ENCODE data around the gene CGB1. TPM values are rescaled to one million over a fixed set of nuclear protein-coding genes. Genes with fewer than 3 reads are reported as not detected.
"Not testable (repeated sequence)": the region's sequence is repeated elsewhere in the genome, so short reads cannot be mapped to it uniquely, and the experiment has no call there.

CGB1 gene
- total RNA-seq, 3 donors from 2014 or later = not detected

DNA sequence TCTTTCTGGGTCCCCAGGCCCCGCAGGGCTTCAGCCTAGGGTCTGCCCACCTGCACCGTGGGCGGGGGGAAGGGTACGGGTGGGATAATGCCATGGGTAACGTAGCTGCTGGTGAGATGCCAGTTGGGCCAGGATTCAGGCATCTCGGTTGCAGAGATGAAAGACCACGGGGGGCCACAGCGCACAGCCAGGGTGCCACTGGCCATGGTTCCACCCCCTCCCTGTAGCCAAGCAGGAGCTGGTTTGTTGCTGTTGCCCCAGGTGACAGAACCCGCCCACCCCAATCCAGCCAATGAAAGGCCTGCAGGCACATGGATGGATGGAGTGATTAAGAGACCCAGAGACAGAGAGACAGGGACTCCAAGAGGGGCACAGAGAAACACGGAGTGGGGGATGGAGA lies 21.9 kb upstream of the CGB1 start:
- H3K4me3 ChIP-seq = peak overlapping the region in 1 of 3 donors; percentile 57
- peaks cover 0 to 7% of the 10 kb centered on the region in 2 donors for H3K27me3 ChIP-seq
- TF ChIP-seq POLR2A (IDR thresholded peaks at IDR 0.05) = no peak
- TF ChIP-seq, protein P1, sequence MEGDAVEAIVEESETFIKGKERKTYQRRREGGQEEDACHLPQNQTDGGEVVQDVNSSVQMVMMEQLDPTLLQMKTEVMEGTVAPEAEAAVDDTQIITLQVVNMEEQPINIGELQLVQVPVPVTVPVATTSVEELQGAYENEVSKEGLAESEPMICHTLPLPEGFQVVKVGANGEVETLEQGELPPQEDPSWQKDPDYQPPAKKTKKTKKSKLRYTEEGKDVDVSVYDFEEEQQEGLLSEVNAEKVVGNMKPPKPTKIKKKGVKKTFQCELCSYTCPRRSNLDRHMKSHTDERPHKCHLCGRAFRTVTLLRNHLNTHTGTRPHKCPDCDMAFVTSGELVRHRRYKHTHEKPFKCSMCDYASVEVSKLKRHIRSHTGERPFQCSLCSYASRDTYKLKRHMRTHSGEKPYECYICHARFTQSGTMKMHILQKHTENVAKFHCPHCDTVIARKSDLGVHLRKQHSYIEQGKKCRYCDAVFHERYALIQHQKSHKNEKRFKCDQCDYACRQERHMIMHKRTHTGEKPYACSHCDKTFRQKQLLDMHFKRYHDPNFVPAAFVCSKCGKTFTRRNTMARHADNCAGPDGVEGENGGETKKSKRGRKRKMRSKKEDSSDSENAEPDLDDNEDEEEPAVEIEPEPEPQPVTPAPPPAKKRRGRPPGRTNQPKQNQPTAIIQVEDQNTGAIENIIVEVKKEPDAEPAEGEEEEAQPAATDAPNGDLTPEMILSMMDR (IDR thresholded peaks at IDR 0.05) = no peak
- TF ChIP-seq POLR2AphosphoS5 (IDR thresholded peaks at IDR 0.05) = no peak
- intact Hi-C loops (cut with DNase I; ENCODE audit: low total_unique reads) = no loop called here
- no peaks in the 10 kb centered on the region for H3K4me1 ChIP-seq
- H3K36me3 ChIP-seq = no peaks in the 10 kb centered on the region
- no peaks in the 10 kb centered on the region for H3K9me3 ChIP-seq
- peak in 1 of 2 donors; percentile 63 for DNase-seq (ENCODE audit: low spot score in 2 of 2)
- no peak overlapping the region for H3K27ac ChIP-seq

DNA sequence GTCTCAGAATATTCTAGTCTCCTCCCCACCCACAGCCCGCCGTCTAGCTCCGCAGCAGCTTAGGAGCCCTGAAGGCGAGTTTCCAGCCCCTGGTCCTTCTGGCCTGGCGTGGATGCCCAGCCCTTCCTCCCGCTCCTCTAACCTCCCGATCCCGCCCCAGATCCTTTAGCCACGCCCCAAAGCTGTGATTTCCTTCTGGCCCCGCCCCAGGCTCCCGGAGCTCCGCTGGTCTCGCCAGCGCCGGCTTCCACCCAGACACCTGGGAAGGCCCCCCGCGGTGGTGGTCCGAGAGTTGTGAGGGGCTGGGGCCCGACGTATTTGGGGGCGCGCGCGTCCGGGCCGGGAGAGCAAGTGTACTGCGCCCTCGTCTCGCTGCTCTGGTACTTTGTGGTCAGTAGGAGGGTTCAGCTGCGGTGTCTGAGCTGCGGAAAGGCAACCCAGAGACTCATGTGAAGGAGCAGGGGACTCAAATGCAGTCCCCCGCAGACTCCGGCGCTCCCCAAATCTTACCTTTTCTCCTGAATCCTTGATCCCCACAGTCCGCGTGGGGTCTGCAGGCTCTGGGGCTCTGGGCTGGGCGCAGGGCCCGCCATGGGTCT lies 21.0 kb upstream of the CGB1 start, which contains the start of gene CGB7:
CGB7 (minus strand) TSS at position 114 of the 599 bp plus-strand sequence. CDS start 2,374 bp downstream, outside the sequence.
- peak within 1 kb of the TSS; percentile 44 to 83 (median 57) for H3K4me3 ChIP-seq
- TF ChIP-seq, protein P1 (IDR thresholded peaks at IDR 0.05) = no peak
- no peak for TF ChIP-seq POLR2AphosphoS5 (IDR thresholded peaks at IDR 0.05)
- TF ChIP-seq POLR2A (IDR thresholded peaks at IDR 0.05) = no peak
- H3K9me3 ChIP-seq = no peaks in the 10 kb centered on the region
- no peaks in the 10 kb centered on the region for H3K36me3 ChIP-seq
- intact Hi-C loops (cut with DNase I; ENCODE audit: low total_unique reads) = no loop called here
- no peak within 1 kb of the TSS for H3K27ac ChIP-seq
- no peaks in the 10 kb centered on the region for H3K4me1 ChIP-seq
- DNase-seq (ENCODE audit: low spot score in 2 of 2) = peak in 1 of 2 donors; percentile 56
- H3K27me3 ChIP-seq = peaks cover 0 to 7% of the 10 kb centered on the region in 2 donors

DNA sequence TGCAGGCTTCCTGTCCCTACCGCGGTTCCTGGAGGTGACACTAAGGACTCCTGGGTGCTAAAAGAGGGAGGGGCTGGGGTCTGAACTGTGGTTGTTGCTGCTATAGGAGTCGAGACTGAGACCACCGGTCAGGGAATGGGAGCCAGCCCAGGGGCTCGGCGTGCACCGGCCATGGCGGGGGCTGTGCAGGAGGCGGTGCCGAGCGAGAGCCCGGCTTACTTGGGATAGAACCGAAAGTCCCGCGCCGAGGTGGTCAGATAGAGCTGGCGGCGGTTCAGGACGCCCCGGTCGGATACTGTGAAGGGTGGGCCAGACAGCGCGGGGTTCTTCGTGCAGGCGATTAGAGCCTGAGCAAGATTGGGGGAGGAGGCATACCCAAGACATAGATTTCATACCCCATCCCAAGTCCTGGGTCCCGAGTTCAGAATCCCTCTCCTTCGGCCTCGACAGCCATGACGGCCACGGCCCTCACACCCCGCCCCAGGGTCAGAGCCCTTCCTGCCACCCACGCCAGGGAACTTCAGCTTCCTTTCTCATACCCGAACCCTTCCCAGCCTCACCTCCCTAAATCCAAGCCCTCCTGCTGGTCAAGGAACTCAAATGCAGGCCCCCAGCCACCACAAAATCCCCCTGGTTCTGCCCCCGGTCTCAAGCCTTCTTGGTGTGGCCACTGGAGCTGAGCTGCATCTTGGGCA lies 20.4 kb upstream of the CGB1 start:
- H3K4me1 ChIP-seq; H3K27me3 ChIP-seq; H3K27ac ChIP-seq; intact Hi-C loops (cut with DNase I; ENCODE audit: low total_unique reads); H3K36me3 ChIP-seq; DNase-seq (ENCODE audit: low spot score in 2 of 2); H3K9me3 ChIP-seq: not testable (repeated sequence)
- H3K4me3 ChIP-seq = peak overlapping the region; percentile 44 to 83 (median 57)

DNA sequence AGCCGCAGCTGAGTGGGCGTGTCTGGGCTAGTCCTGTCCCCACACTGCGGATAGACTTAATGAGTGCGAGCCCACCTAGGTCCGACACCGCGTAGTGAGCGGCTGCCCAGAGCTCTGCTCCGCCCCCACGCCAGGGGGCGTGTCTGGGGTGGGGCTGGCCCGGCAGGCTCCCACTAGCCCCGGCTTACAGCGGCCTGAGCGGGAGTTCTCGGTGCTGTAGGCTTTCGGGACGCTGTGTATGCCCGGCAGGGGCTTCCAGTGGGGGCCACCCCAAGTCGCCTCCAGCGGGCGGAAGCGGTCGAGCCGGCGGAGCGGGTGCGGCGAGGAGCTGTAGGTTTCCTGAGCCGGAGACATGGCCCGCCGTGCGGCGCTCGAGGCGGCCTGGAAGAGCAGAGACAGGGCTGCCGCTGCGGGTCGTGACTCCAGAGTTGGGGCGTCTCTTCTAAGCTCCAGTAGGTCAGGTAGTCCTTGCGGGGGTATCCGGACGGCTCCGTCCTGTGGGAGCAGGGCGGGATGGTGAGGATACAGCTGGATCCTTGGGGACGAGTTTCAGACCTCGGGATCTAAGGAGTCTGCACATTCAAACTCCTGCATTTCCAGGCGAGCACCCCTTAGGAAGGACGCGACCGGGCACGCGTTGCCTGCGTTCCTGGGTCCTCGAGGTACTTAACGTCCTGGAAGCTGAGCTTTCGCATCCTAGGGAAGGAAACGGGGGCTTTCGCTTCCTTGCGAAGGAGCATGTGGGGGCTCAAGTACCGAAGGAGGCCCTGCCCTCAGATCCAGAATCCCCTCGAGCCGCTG lies 19.6 kb upstream of the CGB1 start:
- Histone ChIP-seq H3K4me1 (no peaks in the 10 kb centered on the region), H3K36me3 (no peaks in the 10 kb centered on the region), H3K9me3 (no peaks in the 10 kb centered on the region), H3K27me3 (peaks cover 0 to 7% of the 10 kb centered on the region in 2 donors), H3K27ac (no peak overlapping the region), H3K4me3 (peak overlapping the region; percentile 44 to 83 (median 57))
- peak in 1 of 2 donors; percentile 33 for DNase-seq (ENCODE audit: low spot score in 2 of 2)
- TF ChIP-seq, protein P1 (IDR thresholded peaks at IDR 0.05) = no peak
- TF ChIP-seq POLR2A (IDR thresholded peaks at IDR 0.05) (no peak), POLR2AphosphoS5 (IDR thresholded peaks at IDR 0.05) (no peak)
- intact Hi-C loops (cut with DNase I; ENCODE audit: low total_unique reads) = no loop called here

DNA sequence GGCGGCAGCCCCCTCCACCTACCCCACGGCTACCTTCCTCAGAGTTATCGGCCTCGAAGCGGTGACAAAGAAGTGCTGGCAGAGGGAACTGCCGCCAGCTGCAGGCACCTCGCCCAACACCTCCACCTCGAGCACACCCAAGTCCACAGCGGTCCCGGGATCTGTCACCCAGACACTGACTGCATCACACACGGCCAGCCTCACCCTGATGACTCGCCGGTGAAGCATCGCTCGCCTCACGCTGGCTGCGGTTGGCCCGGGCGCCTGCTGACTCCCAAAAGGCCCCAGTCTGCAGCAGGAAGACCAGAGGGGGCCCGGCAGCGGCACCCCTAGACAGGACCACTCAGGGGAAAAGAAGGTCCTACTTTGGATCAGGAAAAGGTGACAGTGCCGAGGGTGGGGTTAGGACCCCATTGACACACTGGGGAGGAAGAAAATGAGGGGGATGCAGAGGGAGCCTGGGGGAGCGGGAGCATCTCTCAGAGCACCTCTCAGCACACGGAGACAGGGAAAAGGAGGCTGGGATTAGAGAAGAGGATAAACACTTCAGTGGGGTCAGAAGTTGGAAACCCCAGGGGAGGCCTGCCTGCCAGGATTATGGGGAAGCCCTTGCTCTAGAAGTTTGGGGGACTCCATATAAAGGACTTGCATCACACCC lies 13.8 kb upstream of the CGB1 start:
- intact Hi-C loops (cut with DNase I; ENCODE audit: low total_unique reads); H3K27ac ChIP-seq; H3K36me3 ChIP-seq; H3K4me1 ChIP-seq; DNase-seq (ENCODE audit: low spot score in 2 of 2); H3K9me3 ChIP-seq; H3K27me3 ChIP-seq; H3K4me3 ChIP-seq: not testable (repeated sequence)

DNA sequence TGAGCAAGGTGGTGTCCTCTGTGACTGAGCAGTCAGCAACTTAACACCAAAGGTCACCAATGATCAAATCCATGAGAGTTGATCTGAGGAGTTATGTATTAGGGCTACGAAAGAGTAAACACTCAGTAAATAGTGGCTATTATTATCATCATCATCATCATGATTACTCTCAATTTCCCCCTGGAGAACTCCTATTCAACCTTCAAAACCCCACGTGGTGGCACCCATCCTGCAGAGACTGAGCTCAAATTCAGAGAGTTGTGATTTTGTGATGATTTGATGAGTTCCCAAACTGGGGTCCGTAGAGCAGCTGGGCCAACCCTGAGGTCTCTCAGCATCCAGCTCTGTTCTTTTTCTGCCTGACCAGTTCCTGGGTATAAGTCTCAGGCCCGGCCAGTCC lies 13.1 kb upstream of the CGB1 start:
- intact Hi-C loops (cut with DNase I; ENCODE audit: low total_unique reads); DNase-seq (ENCODE audit: low spot score in 2 of 2); H3K4me1 ChIP-seq; H3K4me3 ChIP-seq; H3K27me3 ChIP-seq; H3K36me3 ChIP-seq; H3K27ac ChIP-seq; H3K9me3 ChIP-seq: not testable (repeated sequence)

DNA sequence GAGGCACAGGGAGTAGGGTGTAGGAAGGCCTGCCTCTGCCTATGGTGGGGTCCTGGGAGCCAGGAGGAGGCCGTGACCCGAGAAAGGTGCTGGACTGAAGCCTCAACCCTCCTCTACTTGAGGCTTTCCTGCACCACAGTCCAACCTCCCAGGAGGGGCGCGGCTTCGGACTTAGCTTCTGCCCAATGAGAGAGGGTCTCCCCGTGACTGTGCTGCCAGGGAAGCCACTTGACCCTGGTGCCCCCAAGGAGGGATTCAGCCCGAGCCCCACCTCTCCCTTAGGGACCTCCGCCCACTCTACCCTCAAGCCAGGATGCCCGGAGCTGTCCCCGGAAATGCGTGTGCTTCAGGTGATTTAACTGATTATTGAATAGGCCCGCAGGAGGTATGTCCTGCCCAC lies 12.3 kb upstream of the CGB1 start, which contains the start of gene CGB8:
CGB8 (minus strand) TSS at position 101 of the 400 bp plus-strand sequence. CDS start 372 bp downstream, outside the sequence.
- H3K36me3 ChIP-seq; H3K27ac ChIP-seq; H3K4me1 ChIP-seq; DNase-seq (ENCODE audit: low spot score in 2 of 2); H3K27me3 ChIP-seq; intact Hi-C loops (cut with DNase I; ENCODE audit: low total_unique reads); H3K4me3 ChIP-seq; H3K9me3 ChIP-seq: not testable (repeated sequence)

DNA sequence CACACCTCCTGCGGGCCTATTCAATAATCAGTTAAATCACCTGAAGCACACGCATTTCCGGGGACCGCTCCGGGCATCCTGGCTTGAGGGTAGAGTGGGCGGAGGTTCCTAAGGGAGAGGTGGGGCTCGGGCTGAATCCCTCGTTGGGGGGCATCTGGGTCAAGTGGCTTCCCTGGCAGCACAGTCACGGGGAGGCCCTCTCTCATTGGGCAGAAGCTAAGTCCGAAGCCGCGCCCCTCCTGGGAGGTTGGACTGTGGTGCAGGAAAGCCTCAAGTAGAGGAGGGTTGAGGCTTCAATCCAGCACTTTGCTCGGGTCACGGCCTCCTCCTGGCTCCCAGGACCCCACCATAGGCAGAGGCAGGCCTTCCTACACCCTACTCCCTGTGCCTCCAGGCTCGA lies 6.9 kb upstream of the CGB1 start, which contains the start of gene CGB5:
CGB5 (plus strand) TSS at position 301 of the 400 bp plus-strand sequence. CDS start 362 bp downstream, outside the sequence.
- H3K4me1 ChIP-seq; intact Hi-C loops (cut with DNase I; ENCODE audit: low total_unique reads); H3K27ac ChIP-seq; H3K4me3 ChIP-seq; H3K36me3 ChIP-seq; H3K9me3 ChIP-seq; DNase-seq (ENCODE audit: low spot score in 2 of 2); H3K27me3 ChIP-seq: not testable (repeated sequence)

DNA sequence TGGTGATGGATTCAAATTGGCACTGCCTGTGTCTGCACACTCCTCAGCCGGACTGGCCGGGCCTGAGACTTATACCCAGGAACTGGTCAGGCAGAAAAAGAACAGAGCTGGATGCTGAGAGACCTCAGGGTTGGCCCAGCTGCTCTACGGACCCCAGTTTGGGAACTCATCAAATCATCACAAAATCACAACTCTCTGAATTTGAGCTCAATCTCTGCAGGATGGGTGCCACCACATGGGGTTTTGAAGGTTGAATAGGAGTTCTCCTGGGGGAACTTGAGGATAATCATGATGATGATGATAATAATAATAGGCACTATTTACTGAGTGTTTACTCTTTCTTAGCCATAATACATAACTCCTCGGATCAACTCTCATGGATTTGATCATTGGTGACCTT lies 6.0 kb upstream of the CGB1 start:
- H3K27ac ChIP-seq; intact Hi-C loops (cut with DNase I; ENCODE audit: low total_unique reads); H3K27me3 ChIP-seq; H3K9me3 ChIP-seq; H3K4me1 ChIP-seq; H3K36me3 ChIP-seq; H3K4me3 ChIP-seq; DNase-seq (ENCODE audit: low spot score in 2 of 2): not testable (repeated sequence)

Measured in breast epithelium (tissue), 4 donors.